GM19438 (cell line): ENCODE measurements around the gene FRMD4A.

Experiments used
- ATAC-seq: cut with Tn5 transposase; IDR thresholded peaks from one replicate; pipeline ENCODE4 v1.9.1; 2021; ENCODE audit warnings: low read depth; ENCODE audit not compliant: unreplicated experiment

The FRMD4A gene

GRCh38 chr10:13644866-13645265, 685.9 kb downstream of the FRMD4A start:
- no peak for ATAC-seq

- ATAC-seq: no peak
Measured at GRCh38 chr10:13643016-13643415, 687.7 kb downstream of the FRMD4A start.

GRCh38 chr10:13642293-13642692, 688.4 kb downstream of the FRMD4A start:
- ATAC-seq: no peak

GRCh38 chr10:13637894-13638293, 692.8 kb downstream of the FRMD4A start:
- ATAC-seq: no peak

GRCh38 chr10:13637303-13637856, 693.3 kb downstream of the FRMD4A start:
- ATAC-seq: no peak

GRCh38 chr10:13636776-13637175, 693.9 kb downstream of the FRMD4A start:
- ATAC-seq: no peak

GRCh38 chr10:13634207-13634606, 696.5 kb downstream of the FRMD4A start:
- no peak for ATAC-seq

- no peak for ATAC-seq
Measured at GRCh38 chr10:13633689-13634088, 697.0 kb downstream of the FRMD4A start.

GRCh38 chr10:13632884-13633440, 697.8 kb downstream of the FRMD4A start:
- no peak for ATAC-seq

- ATAC-seq: no peak
Measured at GRCh38 chr10:13632440-13632839, 698.3 kb downstream of the FRMD4A start.

GRCh38 chr10:13631594-13631993, 699.1 kb downstream of the FRMD4A start:
- ATAC-seq: no peak

GRCh38 chr10:13630231-13630630, 700.5 kb downstream of the FRMD4A start:
- ATAC-seq: no peak

- ATAC-seq: no peak
Measured at GRCh38 chr10:13629116-13629515, 701.6 kb downstream of the FRMD4A start.

- no peak for ATAC-seq
Measured at GRCh38 chr10:13628661-13629060, 702.1 kb downstream of the FRMD4A start.

GRCh38 chr10:13627459-13628310, 703.0 kb downstream of the FRMD4A start:
- ATAC-seq: no peak

- ATAC-seq: no peak
Measured at GRCh38 chr10:13624630-13625029, 706.1 kb downstream of the FRMD4A start.

GRCh38 chr10:13621931-13622330, 708.8 kb downstream of the FRMD4A start:
- no peak for ATAC-seq

- ATAC-seq: no peak
Measured at GRCh38 chr10:13617116-13617515, 713.6 kb downstream of the FRMD4A start.

GRCh38 chr10:13615650-13616300, 714.9 kb downstream of the FRMD4A start:
- ATAC-seq: no peak

- no peak for ATAC-seq
Measured at GRCh38 chr10:13614530-13615332, 716.0 kb downstream of the FRMD4A start.

GRCh38 chr10:13613519-13613918, 717.2 kb downstream of the FRMD4A start:
- ATAC-seq: no peak
